ENCODE measurements around the gene CEMIP. TPM values are rescaled to one million over a fixed set of nuclear protein-coding genes. Genes with fewer than 3 reads are reported as not detected.

Gene CEMIP
- total and polyA plus RNA-seq, 2 experiments from 2014 or later, result 0.27 to 2.1 TPM

DNA sequence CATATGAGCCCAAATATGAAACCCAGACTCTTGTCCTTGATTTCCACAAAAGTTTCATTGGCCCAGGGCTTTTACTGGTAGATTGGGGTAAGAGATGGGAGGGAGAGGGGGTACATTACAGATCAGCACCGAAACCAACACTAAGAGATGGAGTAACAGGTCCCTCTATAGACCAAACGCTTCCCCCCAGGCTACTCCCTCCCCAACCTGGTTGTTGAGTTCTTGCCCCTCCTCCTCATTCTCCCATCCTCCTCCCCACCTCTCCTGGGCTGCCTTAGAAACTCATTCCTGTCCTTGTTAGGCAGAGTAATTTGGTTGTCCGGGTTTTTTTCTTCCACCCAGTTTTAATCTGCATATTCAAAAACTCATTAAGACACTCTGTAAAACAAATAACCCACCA, 136.3 kb downstream of the CEMIP start:
- H3K4me1 Mint-ChIP-seq, result peaks cover 25% of the 10 kb centered on the region
- H3K27ac Mint-ChIP-seq, result no peak overlapping the region
- no peak overlapping the region for H3K4me3 Mint-ChIP-seq
- H3F3A ChIP-seq (replicated peaks; ENCODE audit: low read depth), result no peaks in the 10 kb centered on the region
- H3K79me2 ChIP-seq (replicated peaks; ENCODE audit: insufficient read depth), result no peaks in the 10 kb centered on the region
- H3K36me3 Mint-ChIP-seq (ENCODE audit: low read depth), result peaks cover 5% of the 10 kb centered on the region; the same call in 1 of the 3 replicates
- H3K9me3 Mint-ChIP-seq, result no peaks in the 10 kb centered on the region
- H3K4me2 ChIP-seq, result no peak overlapping the region
- H3K27ac ChIP-seq (ENCODE audit: low read depth), result no peak overlapping the region
- no peaks in the 10 kb centered on the region for H3K9me2 ChIP-seq (ENCODE audit: insufficient read depth)
- DNase-seq (ENCODE audit: low spot score) (peak; percentile 88), ATAC-seq (peak; percentile 98)
- peaks cover 10% of the 10 kb centered on the region for H3K4me1 ChIP-seq (ENCODE audit: insufficient read depth)
- TF ChIP-seq NANOG (IDR thresholded peaks at IDR 0.05; ENCODE audit: borderline replicate concordance), result no peak
- TF ChIP-seq EZH2phosphoT487 (IDR thresholded peaks at IDR 0.05; ENCODE audit: unreplicated experiment), result no peak
- no peak for TF ChIP-seq ZNF331 (CRISPR knock-in tag; IDR thresholded peaks at IDR 0.05; ENCODE audit: low read depth)
- TF ChIP-seq, protein P1, sequence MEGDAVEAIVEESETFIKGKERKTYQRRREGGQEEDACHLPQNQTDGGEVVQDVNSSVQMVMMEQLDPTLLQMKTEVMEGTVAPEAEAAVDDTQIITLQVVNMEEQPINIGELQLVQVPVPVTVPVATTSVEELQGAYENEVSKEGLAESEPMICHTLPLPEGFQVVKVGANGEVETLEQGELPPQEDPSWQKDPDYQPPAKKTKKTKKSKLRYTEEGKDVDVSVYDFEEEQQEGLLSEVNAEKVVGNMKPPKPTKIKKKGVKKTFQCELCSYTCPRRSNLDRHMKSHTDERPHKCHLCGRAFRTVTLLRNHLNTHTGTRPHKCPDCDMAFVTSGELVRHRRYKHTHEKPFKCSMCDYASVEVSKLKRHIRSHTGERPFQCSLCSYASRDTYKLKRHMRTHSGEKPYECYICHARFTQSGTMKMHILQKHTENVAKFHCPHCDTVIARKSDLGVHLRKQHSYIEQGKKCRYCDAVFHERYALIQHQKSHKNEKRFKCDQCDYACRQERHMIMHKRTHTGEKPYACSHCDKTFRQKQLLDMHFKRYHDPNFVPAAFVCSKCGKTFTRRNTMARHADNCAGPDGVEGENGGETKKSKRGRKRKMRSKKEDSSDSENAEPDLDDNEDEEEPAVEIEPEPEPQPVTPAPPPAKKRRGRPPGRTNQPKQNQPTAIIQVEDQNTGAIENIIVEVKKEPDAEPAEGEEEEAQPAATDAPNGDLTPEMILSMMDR (conservative IDR thresholded peaks at IDR 0.05; ENCODE audit: low read depth in 2 of 2), result peak; percentile 53 to 72
- TF ChIP-seq POLR2AphosphoS5 (IDR thresholded peaks at IDR 0.05; ENCODE audit: low read depth), result no peak
- no peak for TF ChIP-seq JUNB (IDR thresholded peaks at IDR 0.05; ENCODE audit: unreplicated experiment)
- no peak for TF ChIP-seq CREB1 (CRISPR knock-in tag; IDR thresholded peaks at IDR 0.05; ENCODE audit: low read depth)
- TF ChIP-seq, protein P2, sequence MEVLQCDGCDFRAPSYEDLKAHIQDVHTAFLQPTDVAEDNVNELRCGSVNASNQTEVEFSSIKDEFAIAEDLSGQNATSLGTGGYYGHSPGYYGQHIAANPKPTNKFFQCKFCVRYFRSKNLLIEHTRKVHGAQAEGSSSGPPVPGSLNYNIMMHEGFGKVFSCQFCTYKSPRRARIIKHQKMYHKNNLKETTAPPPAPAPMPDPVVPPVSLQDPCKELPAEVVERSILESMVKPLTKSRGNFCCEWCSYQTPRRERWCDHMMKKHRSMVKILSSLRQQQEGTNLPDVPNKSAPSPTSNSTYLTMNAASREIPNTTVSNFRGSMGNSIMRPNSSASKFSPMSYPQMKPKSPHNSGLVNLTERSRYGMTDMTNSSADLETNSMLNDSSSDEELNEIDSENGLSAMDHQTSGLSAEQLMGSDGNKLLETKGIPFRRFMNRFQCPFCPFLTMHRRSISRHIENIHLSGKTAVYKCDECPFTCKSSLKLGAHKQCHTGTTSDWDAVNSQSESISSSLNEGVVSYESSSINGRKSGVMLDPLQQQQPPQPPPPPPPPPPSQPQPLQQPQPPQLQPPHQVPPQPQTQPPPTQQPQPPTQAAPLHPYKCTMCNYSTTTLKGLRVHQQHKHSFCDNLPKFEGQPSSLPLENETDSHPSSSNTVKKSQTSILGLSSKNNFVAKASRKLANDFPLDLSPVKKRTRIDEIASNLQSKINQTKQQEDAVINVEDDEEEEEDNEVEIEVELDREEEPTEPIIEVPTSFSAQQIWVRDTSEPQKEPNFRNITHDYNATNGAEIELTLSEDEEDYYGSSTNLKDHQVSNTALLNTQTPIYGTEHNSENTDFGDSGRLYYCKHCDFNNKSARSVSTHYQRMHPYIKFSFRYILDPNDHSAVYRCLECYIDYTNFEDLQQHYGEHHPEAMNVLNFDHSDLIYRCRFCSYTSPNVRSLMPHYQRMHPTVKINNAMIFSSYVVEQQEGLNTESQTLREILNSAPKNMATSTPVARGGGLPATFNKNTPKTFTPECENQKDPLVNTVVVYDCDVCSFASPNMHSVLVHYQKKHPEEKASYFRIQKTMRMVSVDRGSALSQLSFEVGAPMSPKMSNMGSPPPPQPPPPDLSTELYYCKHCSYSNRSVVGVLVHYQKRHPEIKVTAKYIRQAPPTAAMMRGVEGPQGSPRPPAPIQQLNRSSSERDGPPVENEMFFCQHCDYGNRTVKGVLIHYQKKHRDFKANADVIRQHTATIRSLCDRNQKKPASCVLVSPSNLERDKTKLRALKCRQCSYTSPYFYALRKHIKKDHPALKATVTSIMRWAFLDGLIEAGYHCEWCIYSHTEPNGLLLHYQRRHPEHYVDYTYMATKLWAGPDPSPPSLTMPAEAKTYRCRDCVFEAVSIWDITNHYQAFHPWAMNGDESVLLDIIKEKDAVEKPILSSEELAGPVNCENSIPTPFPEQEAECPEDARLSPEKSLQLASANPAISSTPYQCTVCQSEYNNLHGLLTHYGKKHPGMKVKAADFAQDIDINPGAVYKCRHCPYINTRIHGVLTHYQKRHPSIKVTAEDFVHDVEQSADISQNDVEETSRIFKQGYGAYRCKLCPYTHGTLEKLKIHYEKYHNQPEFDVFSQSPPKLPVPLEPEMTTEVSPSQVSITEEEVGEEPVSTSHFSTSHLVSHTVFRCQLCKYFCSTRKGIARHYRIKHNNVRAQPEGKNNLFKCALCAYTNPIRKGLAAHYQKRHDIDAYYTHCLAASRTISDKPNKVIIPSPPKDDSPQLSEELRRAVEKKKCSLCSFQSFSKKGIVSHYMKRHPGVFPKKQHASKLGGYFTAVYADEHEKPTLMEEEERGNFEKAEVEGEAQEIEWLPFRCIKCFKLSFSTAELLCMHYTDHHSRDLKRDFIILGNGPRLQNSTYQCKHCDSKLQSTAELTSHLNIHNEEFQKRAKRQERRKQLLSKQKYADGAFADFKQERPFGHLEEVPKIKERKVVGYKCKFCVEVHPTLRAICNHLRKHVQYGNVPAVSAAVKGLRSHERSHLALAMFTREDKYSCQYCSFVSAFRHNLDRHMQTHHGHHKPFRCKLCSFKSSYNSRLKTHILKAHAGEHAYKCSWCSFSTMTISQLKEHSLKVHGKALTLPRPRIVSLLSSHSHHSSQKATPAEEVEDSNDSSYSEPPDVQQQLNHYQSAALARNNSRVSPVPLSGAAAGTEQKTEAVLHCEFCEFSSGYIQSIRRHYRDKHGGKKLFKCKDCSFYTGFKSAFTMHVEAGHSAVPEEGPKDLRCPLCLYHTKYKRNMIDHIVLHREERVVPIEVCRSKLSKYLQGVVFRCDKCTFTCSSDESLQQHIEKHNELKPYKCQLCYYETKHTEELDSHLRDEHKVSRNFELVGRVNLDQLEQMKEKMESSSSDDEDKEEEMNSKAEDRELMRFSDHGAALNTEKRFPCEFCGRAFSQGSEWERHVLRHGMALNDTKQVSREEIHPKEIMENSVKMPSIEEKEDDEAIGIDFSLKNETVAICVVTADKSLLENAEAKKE (CRISPR knock-in tag; IDR thresholded peaks at IDR 0.05), result no peak
- TF ChIP-seq, protein P3, sequence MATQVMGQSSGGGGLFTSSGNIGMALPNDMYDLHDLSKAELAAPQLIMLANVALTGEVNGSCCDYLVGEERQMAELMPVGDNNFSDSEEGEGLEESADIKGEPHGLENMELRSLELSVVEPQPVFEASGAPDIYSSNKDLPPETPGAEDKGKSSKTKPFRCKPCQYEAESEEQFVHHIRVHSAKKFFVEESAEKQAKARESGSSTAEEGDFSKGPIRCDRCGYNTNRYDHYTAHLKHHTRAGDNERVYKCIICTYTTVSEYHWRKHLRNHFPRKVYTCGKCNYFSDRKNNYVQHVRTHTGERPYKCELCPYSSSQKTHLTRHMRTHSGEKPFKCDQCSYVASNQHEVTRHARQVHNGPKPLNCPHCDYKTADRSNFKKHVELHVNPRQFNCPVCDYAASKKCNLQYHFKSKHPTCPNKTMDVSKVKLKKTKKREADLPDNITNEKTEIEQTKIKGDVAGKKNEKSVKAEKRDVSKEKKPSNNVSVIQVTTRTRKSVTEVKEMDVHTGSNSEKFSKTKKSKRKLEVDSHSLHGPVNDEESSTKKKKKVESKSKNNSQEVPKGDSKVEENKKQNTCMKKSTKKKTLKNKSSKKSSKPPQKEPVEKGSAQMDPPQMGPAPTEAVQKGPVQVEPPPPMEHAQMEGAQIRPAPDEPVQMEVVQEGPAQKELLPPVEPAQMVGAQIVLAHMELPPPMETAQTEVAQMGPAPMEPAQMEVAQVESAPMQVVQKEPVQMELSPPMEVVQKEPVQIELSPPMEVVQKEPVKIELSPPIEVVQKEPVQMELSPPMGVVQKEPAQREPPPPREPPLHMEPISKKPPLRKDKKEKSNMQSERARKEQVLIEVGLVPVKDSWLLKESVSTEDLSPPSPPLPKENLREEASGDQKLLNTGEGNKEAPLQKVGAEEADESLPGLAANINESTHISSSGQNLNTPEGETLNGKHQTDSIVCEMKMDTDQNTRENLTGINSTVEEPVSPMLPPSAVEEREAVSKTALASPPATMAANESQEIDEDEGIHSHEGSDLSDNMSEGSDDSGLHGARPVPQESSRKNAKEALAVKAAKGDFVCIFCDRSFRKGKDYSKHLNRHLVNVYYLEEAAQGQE (IDR thresholded peaks at IDR 0.05; ENCODE audit: unreplicated experiment), result no peak
- H2AFZ ChIP-seq, result no peak overlapping the region
- H3K27me3 ChIP-seq (ENCODE audit: insufficient read depth), result no peaks in the 10 kb centered on the region
- no peaks in the 10 kb centered on the region for H3K36me3 ChIP-seq (ENCODE audit: insufficient read depth)
- H3K27me3 Mint-ChIP-seq (ENCODE audit: insufficient read depth, low read depth, poor library complexity), result no peaks in the 10 kb centered on the region
- H4K20me1 ChIP-seq (replicated peaks; ENCODE audit: insufficient read depth), result no peaks in the 10 kb centered on the region; the same call in 1 of the 2 replicates
- H3K4me3 ChIP-seq, result no peak overlapping the region
